Stomach (tissue), 9 donors: Measurements from ENCODE around the gene CCDC179. TPM values are rescaled to one million over a fixed set of nuclear protein-coding genes. Genes with fewer than 3 reads are reported as not detected.

ENCODE experiments used
- DNase-seq, 2 donors: peaks; one replicate each; pipeline versions ENCODE4 v3.0.0 to v3.0.0-alpha.2; 2013 to 2019
- H3K27ac ChIP-seq, 5 donors: fragments of 200-600 bp in 4 of 5; sonication (generic) in 4 of 5; one replicate each; pipeline ENCODE4 v1.5.1; 2013 to 2019; ENCODE audit warnings: mild to moderate bottlenecking in 1 of 5, moderate library complexity in 1 of 5
- H3K27me3 ChIP-seq, 3 donors: fragments of 200-600 bp; sonication (generic); one replicate each; pipeline ENCODE4 v1.5.1; 2017 to 2019; ENCODE audit warnings: mixed run types in 1 of 3
- H3K36me3 ChIP-seq, 4 donors: fragments of 200-600 bp; sonication (generic); 1 replicate in 3 of 4; 2 replicates in 1 of 4; pipeline ENCODE4 v1.5.1; 2016 to 2019
- H3K4me1 ChIP-seq, 4 donors: fragments of 200-600 bp; sonication (generic); one replicate each; pipeline ENCODE4 v1.5.1; 2016 to 2019
- H3K4me3 ChIP-seq, 4 donors: fragments of 200-600 bp; sonication (generic) in 3 of 4; one replicate each; pipeline ENCODE4 v1.5.1; 2016 to 2019; ENCODE audit warnings: mild to moderate bottlenecking in 1 of 4
- H3K9me3 ChIP-seq, 4 donors: fragments of 200-600 bp; sonication (generic); one replicate each; pipeline ENCODE4 v1.5.1; 2016 to 2019
- EP300 ChIP-seq: sonication (generic); formaldehyde crosslinking; IDR thresholded peaks from one replicate; pipeline ENCODE4 v1.6.1; 2017; ENCODE audit warnings: antibody characterized with exemption
- POLR2A ChIP-seq, 4 donors: fragments of 450-650 bp; IDR thresholded peaks; one replicate each; pipeline ENCODE4 v1.6.1; 2016; ENCODE audit warnings: antibody characterized with exemption in 4 of 4, control low read depth in 2 of 4, mild to moderate bottlenecking in 1 of 4, moderate library complexity in 1 of 4
- POLR2AphosphoS5 ChIP-seq, 3 donors: sonication (generic); formaldehyde crosslinking; IDR thresholded peaks; one replicate each; pipeline ENCODE4 v1.6.1; 2016; ENCODE audit warnings: antibody characterized with exemption in 3 of 3
- WGBS, 5 donors: extraction: QIAGEN DNeasy Blood & Tissue Kit in 3 of 5; methylation state at CpG; one replicate each; pipeline versions ENCODE4 v1.1.5 to v1.1.7; 2013 to 2018; 5-methylcytosine and 5-hydroxymethylcytosine counted together
- intact Hi-C: fragments of 100-400 bp; cut with DNase I; formaldehyde crosslinking; loops from one replicate; pipeline ENCODE4 v1.15.1; 2023; ENCODE audit warnings: low total_unique reads
- polyA plus RNA-seq, 3 donors: library from polyadenylated mRNA; stranded (reverse); fragments of 200-250 nt; gene quantifications; one replicate each; pipeline ENCODE4 v1.2.3, GENCODE V29; 2013
- total RNA-seq, 5 donors: library from RNA; depleted of rRNA; stranded (reverse); fragments of >200 nt; gene quantifications; one replicate each; pipeline versions ENCODE4 v1.1.0 to v1.2.3, GENCODE V29; 2014 to 2016
- TF ChIP-seq, protein P1 (sequence below), 7 experiments: fragments of 450-650 bp in 4 of 7; fragments of 200-600 bp in 3 of 7; sonication (generic) in 3 of 7; IDR thresholded peaks; one replicate each; pipeline ENCODE4 v1.5.1; 2016 to 2019; ENCODE audit warnings: antibody characterized with exemption in 7 of 7, control low read depth in 2 of 7, mild to moderate bottlenecking in 1 of 7
- donor health status: healthy with polysubstance abuse.
- donor health status: Bipolar disorder and iron deficiency.
- donor health status: healthy.

The CCDC179 gene
- total and polyA plus RNA-seq, 8 donors = not detected

DNA sequence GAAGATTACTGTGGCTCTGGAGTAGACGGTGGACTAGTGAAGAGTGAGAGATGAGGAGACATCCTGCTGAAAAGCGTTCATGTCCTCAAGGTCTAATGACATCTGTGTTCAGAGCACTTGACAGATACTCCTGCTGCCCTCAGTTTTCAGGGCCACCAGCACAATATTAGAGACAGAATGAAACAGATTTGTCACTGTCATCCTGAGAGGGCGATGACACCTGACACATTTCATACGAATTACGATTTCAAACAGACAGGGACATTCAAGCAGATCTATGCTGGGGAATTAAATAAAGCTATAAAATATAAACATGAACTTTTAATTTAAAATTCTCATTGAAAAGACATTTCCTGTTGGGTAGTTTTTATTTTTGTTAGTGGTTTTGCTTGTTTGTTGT is 59.8 kb downstream of the CCDC179 start:
- H3K36me3 ChIP-seq = no peaks in the 10 kb centered on the region
- H3K4me1 ChIP-seq = no peaks in the 10 kb centered on the region
- H3K27ac ChIP-seq = no peak overlapping the region
- no peak for DNase-seq
- intact Hi-C loops = no loop called here
- no peak overlapping the region for H3K4me3 ChIP-seq
- TF ChIP-seq, protein P1, sequence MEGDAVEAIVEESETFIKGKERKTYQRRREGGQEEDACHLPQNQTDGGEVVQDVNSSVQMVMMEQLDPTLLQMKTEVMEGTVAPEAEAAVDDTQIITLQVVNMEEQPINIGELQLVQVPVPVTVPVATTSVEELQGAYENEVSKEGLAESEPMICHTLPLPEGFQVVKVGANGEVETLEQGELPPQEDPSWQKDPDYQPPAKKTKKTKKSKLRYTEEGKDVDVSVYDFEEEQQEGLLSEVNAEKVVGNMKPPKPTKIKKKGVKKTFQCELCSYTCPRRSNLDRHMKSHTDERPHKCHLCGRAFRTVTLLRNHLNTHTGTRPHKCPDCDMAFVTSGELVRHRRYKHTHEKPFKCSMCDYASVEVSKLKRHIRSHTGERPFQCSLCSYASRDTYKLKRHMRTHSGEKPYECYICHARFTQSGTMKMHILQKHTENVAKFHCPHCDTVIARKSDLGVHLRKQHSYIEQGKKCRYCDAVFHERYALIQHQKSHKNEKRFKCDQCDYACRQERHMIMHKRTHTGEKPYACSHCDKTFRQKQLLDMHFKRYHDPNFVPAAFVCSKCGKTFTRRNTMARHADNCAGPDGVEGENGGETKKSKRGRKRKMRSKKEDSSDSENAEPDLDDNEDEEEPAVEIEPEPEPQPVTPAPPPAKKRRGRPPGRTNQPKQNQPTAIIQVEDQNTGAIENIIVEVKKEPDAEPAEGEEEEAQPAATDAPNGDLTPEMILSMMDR (IDR thresholded peaks at IDR 0.05) = no peak
- TF ChIP-seq POLR2A (IDR thresholded peaks at IDR 0.05) (no peak), POLR2AphosphoS5 (IDR thresholded peaks at IDR 0.05) (no peak), EP300 (no peak)
- H3K27me3 ChIP-seq = no peaks in the 10 kb centered on the region
- no peaks in the 10 kb centered on the region for H3K9me3 ChIP-seq
- WGBS, 5 donors = 86 to 91% (median 87%) methylated on average over 5 of the region's 5 CpGs

DNA sequence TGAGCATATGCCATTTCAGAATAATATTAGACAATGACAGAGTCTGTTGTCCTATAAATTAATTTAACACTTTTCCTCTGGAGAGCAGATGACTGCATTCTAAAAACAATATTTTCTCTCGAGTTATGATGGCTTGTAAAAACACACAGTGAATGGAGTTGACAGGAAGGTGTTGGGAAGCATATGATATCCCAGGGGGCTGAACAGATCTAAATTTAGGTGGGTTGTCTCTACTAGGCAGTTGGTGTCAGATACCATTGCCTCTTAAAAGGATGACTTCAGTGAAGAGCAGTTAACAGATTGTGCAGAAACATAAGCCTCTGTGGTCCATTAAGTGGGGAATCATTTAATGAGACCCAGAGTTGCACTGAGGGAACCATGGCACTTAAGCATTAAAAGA is 61.4 kb downstream of the CCDC179 start:
- 68 to 82% (median 77%) methylated on average over 1 of the region's 1 CpG for WGBS, 5 donors
- no peak for DNase-seq

GRCh38 chr11:22797047-22797446 is 63.2 kb downstream of the CCDC179 start:
- H3K27me3 ChIP-seq = no peaks in the 10 kb centered on the region
- intact Hi-C loops = no loop called here
- H3K4me3 ChIP-seq = no peak overlapping the region
- no peaks in the 10 kb centered on the region for H3K9me3 ChIP-seq
- no peak overlapping the region for H3K27ac ChIP-seq
- H3K36me3 ChIP-seq = no peaks in the 10 kb centered on the region
- WGBS, 5 donors = 81 to 96% (median 89%) methylated on average over 3 of the region's 3 CpGs
- DNase-seq = no peak
- no peaks in the 10 kb centered on the region for H3K4me1 ChIP-seq
- TF ChIP-seq POLR2A (IDR thresholded peaks at IDR 0.05) = no peak
- no peak for TF ChIP-seq EP300
- TF ChIP-seq POLR2AphosphoS5 (IDR thresholded peaks at IDR 0.05) = no peak
- TF ChIP-seq, protein P1 (IDR thresholded peaks at IDR 0.05) = no peak

More for the DNA sequence above, 61.4 kb downstream of the CCDC179 start:
- no peaks in the 10 kb centered on the region for H3K4me1 ChIP-seq
- H3K9me3 ChIP-seq = no peaks in the 10 kb centered on the region
- intact Hi-C loops = no loop called here
- no peak overlapping the region for H3K27ac ChIP-seq
- no peak for TF ChIP-seq EP300
- TF ChIP-seq POLR2A (IDR thresholded peaks at IDR 0.05) = no peak
- TF ChIP-seq, protein P1 (IDR thresholded peaks at IDR 0.05) = no peak
- no peak for TF ChIP-seq POLR2AphosphoS5 (IDR thresholded peaks at IDR 0.05)
- no peaks in the 10 kb centered on the region for H3K27me3 ChIP-seq
- no peaks in the 10 kb centered on the region for H3K36me3 ChIP-seq
- H3K4me3 ChIP-seq = no peak overlapping the region

Other genes with a start within 250 kb of the CCDC179 start
- gene FANCF, start 234.7 kb downstream of the CCDC179 start, total RNA-seq = 10 to 100 TPM in 2 of 5 donors, 1 to 10 TPM in 3; 1.8 to 13.0 (median 9.6) TPM
- gene FANCF, start 234.7 kb downstream of the CCDC179 start, polyA plus RNA-seq = 1 to 10 TPM; 5.9 to 7.9 (median 7.7) TPM
- 10 to 100 TPM in 2 of 5 donors, 1 to 10 TPM in 2, under 1 TPM in 1; 0.45 to 39.4 (median 4.8) TPM for gene GAS2, start 193.9 kb downstream of the CCDC179 start, total RNA-seq
- 1 to 10 TPM; 1.6 to 4.0 (median 1.9) TPM for gene GAS2, start 193.9 kb downstream of the CCDC179 start, polyA plus RNA-seq
- 10 to 100 TPM in 2 of 5 donors, 1 to 10 TPM in 3; 3.5 to 34.3 (median 8.9) TPM for gene SVIP, start 30.7 kb downstream of the CCDC179 start, total RNA-seq
- gene SVIP, start 30.7 kb downstream of the CCDC179 start, polyA plus RNA-seq = 10 to 100 TPM; 10.7 to 20.6 (median 17.7) TPM